ENCODE data around the gene DTX2. TPM values are rescaled to one million over a fixed set of nuclear protein-coding genes. Genes with fewer than 3 reads are reported as not detected.
"Not testable (repeated sequence)": the region's sequence is repeated elsewhere in the genome, so short reads cannot be mapped to it uniquely, and the experiment has no call there.

The DTX2 gene
- polyA plus RNA-seq, 3 donors from 2014 or later = 5.2 to 15.3 (median 9.1) TPM

- not testable (repeated sequence) for H3K27me3 Mint-ChIP-seq (ENCODE audit: low read depth in 3 of 3); H3K27ac Mint-ChIP-seq; H3K36me3 Mint-ChIP-seq; H3K4me3 Mint-ChIP-seq; H3K4me1 Mint-ChIP-seq; H3K9me3 Mint-ChIP-seq; DNase-seq
Measured at GRCh38 chr7:76465950-76466349, 4.4 kb downstream of the DTX2 start.

GRCh38 chr7:76467743-76468404, 6.4 kb downstream of the DTX2 start:
- not testable (repeated sequence) for H3K9me3 Mint-ChIP-seq; H3K27ac Mint-ChIP-seq; H3K27me3 Mint-ChIP-seq (ENCODE audit: low read depth in 3 of 3); DNase-seq; H3K36me3 Mint-ChIP-seq; H3K4me3 Mint-ChIP-seq; H3K4me1 Mint-ChIP-seq

- H3K4me1 Mint-ChIP-seq; H3K36me3 Mint-ChIP-seq; H3K4me3 Mint-ChIP-seq; DNase-seq; H3K27ac Mint-ChIP-seq; H3K27me3 Mint-ChIP-seq (ENCODE audit: low read depth in 3 of 3); H3K9me3 Mint-ChIP-seq: not testable (repeated sequence)
Measured at GRCh38 chr7:76471556-76472221, 10.2 kb downstream of the DTX2 start.

GRCh38 chr7:76473097-76473496, 11.6 kb downstream of the DTX2 start:
- H3K9me3 Mint-ChIP-seq; H3K4me1 Mint-ChIP-seq; H3K36me3 Mint-ChIP-seq; H3K27me3 Mint-ChIP-seq (ENCODE audit: low read depth in 3 of 3); H3K27ac Mint-ChIP-seq; H3K4me3 Mint-ChIP-seq; DNase-seq: not testable (repeated sequence)

GRCh38 chr7:76476280-76476679, 14.8 kb downstream of the DTX2 start:
- not testable (repeated sequence) for H3K4me3 Mint-ChIP-seq; H3K27me3 Mint-ChIP-seq (ENCODE audit: low read depth in 3 of 3); H3K9me3 Mint-ChIP-seq; H3K27ac Mint-ChIP-seq; H3K36me3 Mint-ChIP-seq; H3K4me1 Mint-ChIP-seq; DNase-seq

GRCh38 chr7:76476742-76477474, 15.4 kb downstream of the DTX2 start:
- H3K9me3 Mint-ChIP-seq; DNase-seq; H3K36me3 Mint-ChIP-seq; H3K4me1 Mint-ChIP-seq; H3K27ac Mint-ChIP-seq; H3K4me3 Mint-ChIP-seq; H3K27me3 Mint-ChIP-seq (ENCODE audit: low read depth in 3 of 3): not testable (repeated sequence)

GRCh38 chr7:76479628-76480027, 18.1 kb downstream of the DTX2 start:
- not testable (repeated sequence) for H3K27ac Mint-ChIP-seq; H3K9me3 Mint-ChIP-seq; DNase-seq; H3K36me3 Mint-ChIP-seq; H3K27me3 Mint-ChIP-seq (ENCODE audit: low read depth in 3 of 3); H3K4me1 Mint-ChIP-seq; H3K4me3 Mint-ChIP-seq

- not testable (repeated sequence) for H3K36me3 Mint-ChIP-seq; H3K27me3 Mint-ChIP-seq (ENCODE audit: low read depth in 3 of 3); H3K9me3 Mint-ChIP-seq; DNase-seq; H3K27ac Mint-ChIP-seq; H3K4me3 Mint-ChIP-seq; H3K4me1 Mint-ChIP-seq
Measured at GRCh38 chr7:76480403-76481253, 19.1 kb downstream of the DTX2 start.

GRCh38 chr7:76482660-76483059, 21.2 kb downstream of the DTX2 start:
- H3K27me3 Mint-ChIP-seq (ENCODE audit: low read depth in 3 of 3); DNase-seq; H3K4me3 Mint-ChIP-seq; H3K9me3 Mint-ChIP-seq; H3K36me3 Mint-ChIP-seq; H3K4me1 Mint-ChIP-seq; H3K27ac Mint-ChIP-seq: not testable (repeated sequence)

GRCh38 chr7:76483081-76483480, 21.6 kb downstream of the DTX2 start:
- H3K27ac Mint-ChIP-seq; H3K4me1 Mint-ChIP-seq; H3K4me3 Mint-ChIP-seq; H3K27me3 Mint-ChIP-seq (ENCODE audit: low read depth in 3 of 3); H3K36me3 Mint-ChIP-seq; DNase-seq; H3K9me3 Mint-ChIP-seq: not testable (repeated sequence)

- not testable (repeated sequence) for H3K36me3 Mint-ChIP-seq; H3K27me3 Mint-ChIP-seq (ENCODE audit: low read depth in 3 of 3); H3K4me3 Mint-ChIP-seq; DNase-seq; H3K4me1 Mint-ChIP-seq; H3K27ac Mint-ChIP-seq; H3K9me3 Mint-ChIP-seq
Measured at GRCh38 chr7:76484456-76484855, 22.9 kb downstream of the DTX2 start.

- DNase-seq, H3K9me3 Mint-ChIP-seq: not testable (repeated sequence)
Measured at GRCh38 chr7:76485822-76486610, 24.5 kb downstream of the DTX2 start.

GRCh38 chr7:76486618-76487017, 25.1 kb downstream of the DTX2 start:
- H3K4me3 Mint-ChIP-seq = peak overlapping the region in 3 of 5 donors; percentile 29 to 58 (median 33)
- H3K9me3 Mint-ChIP-seq; H3K4me1 Mint-ChIP-seq; H3K36me3 Mint-ChIP-seq; H3K27me3 Mint-ChIP-seq (ENCODE audit: low read depth in 3 of 3): not testable (repeated sequence)
- H3K27ac Mint-ChIP-seq = peak overlapping the region; percentile 45 to 80 (median 58)
- DNase-seq = peak; percentile 22 to 48 (median 48)

More at GRCh38 chr7:76485822-76486610, 24.5 kb downstream of the DTX2 start:
- H3K36me3 Mint-ChIP-seq; H3K27me3 Mint-ChIP-seq (ENCODE audit: low read depth in 3 of 3); H3K4me1 Mint-ChIP-seq; H3K27ac Mint-ChIP-seq; H3K4me3 Mint-ChIP-seq: not testable (repeated sequence)
